HFFc6 (cell line): ENCODE results near the gene MYO3B. TPM values are rescaled to one million over a fixed set of nuclear protein-coding genes. Genes with fewer than 3 reads are reported as not detected.

ENCODE experiments used
- DNase-seq: peaks from one replicate; pipeline ENCODE4 v3.0.0-alpha.2; 2018
- H3K27ac Mint-ChIP-seq: 2 replicates; pipeline ENCODE4 v1.8.0; 2020; ENCODE audit warnings: mild to moderate bottlenecking, mixed read lengths
- H3K27me3 Mint-ChIP-seq: 2 replicates; pipeline ENCODE4 v1.8.0; 2021; ENCODE audit warnings: mild to moderate bottlenecking, moderate library complexity, mixed read lengths; ENCODE audit not compliant: insufficient read depth
- H3K36me3 Mint-ChIP-seq: 2 replicates; pipeline ENCODE4 v1.8.0; 2021; ENCODE audit warnings: low read depth, mixed read lengths
- H3K4me1 Mint-ChIP-seq: 2 replicates; pipeline ENCODE4 v1.8.0; 2020; ENCODE audit warnings: low read depth, mixed read lengths
- H3K4me3 Mint-ChIP-seq: 2 replicates; pipeline ENCODE4 v1.8.0; 2020; ENCODE audit warnings: mild to moderate bottlenecking, moderate library complexity, mixed read lengths
- H3K9me3 Mint-ChIP-seq: 2 replicates; pipeline ENCODE4 v1.8.0; 2020; ENCODE audit warnings: mild to moderate bottlenecking, mixed read lengths
- total RNA-seq, 6 experiments: library from RNA; stranded (reverse); fragmentation: NEBNext Ultra II Directional; extraction: Animal tissue kit (Norgen Biotek cat#: 25700); gene quantifications; 2 replicates in 1 of 6; 3 replicates in 5 of 6; pipeline ENCODE4 v1.2.3, GENCODE V29; 2021
- TF ChIP-seq, protein P1 (sequence below): fragments of 200-600 bp; sonication (generic); IDR thresholded peaks from 2 replicates; pipeline ENCODE4 v1.5.0; 2021; ENCODE audit warnings: antibody characterized with exemption, mild to moderate bottlenecking

MYO3B gene
- total RNA-seq, 6 experiments from 2014 or later, result not detected

DNA sequence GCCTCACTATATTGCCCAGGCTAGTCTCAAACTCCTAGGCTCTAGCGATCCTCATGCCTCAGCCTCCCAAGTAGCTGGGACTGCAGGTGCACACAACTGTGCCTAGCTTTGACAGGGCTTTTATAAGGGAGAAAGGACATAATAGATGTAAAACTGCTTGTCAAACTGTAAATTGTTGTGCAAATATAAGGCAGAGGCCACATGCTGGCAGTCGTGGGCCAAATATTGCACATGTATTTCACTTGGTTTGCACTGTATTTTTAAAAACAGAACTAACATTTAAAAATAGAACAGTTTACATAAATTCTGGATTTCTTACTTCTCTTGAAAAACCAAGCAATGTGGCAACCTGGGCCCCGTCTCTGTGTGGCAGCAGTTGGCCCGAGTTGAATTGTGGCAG, 31.2 kb upstream of the MYO3B start:
- no peaks in the 10 kb centered on the region; the same call in 1 of the 2 replicates for H3K4me1 Mint-ChIP-seq
- DNase-seq, result no peak
- H3K27ac Mint-ChIP-seq, result no peak overlapping the region
- TF ChIP-seq, protein P1, sequence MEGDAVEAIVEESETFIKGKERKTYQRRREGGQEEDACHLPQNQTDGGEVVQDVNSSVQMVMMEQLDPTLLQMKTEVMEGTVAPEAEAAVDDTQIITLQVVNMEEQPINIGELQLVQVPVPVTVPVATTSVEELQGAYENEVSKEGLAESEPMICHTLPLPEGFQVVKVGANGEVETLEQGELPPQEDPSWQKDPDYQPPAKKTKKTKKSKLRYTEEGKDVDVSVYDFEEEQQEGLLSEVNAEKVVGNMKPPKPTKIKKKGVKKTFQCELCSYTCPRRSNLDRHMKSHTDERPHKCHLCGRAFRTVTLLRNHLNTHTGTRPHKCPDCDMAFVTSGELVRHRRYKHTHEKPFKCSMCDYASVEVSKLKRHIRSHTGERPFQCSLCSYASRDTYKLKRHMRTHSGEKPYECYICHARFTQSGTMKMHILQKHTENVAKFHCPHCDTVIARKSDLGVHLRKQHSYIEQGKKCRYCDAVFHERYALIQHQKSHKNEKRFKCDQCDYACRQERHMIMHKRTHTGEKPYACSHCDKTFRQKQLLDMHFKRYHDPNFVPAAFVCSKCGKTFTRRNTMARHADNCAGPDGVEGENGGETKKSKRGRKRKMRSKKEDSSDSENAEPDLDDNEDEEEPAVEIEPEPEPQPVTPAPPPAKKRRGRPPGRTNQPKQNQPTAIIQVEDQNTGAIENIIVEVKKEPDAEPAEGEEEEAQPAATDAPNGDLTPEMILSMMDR, result no peak
- H3K27me3 Mint-ChIP-seq, result peaks cover 5% of the 10 kb centered on the region
- no peak overlapping the region for H3K4me3 Mint-ChIP-seq
- no peaks in the 10 kb centered on the region for H3K36me3 Mint-ChIP-seq
- no peaks in the 10 kb centered on the region for H3K9me3 Mint-ChIP-seq

DNA sequence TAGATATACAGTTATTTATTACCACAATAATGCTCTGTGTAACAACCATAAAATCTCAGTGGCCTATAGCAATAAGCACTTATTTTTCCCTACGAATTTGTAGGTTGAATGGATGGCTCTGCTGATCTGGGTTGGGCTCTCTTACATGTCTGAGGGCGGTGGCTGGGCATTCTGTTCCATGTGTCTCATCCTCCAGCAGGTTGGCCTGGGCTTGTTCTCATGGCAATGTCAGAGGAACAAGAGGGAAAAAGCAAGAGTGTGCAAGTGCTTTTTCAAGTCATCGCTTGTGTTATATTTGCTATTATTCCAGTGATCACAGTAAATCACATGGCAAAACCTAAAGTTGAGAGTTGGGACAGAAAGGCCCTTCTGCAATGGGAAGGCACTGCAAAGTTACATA, 30.4 kb upstream of the MYO3B start:
- TF ChIP-seq, protein P1, result no peak
- no peak for DNase-seq
- Mint-ChIP-seq H3K4me3 (no peak overlapping the region), H3K36me3 (no peaks in the 10 kb centered on the region), H3K9me3 (no peaks in the 10 kb centered on the region), H3K27ac (no peak overlapping the region), H3K4me1 (no peaks in the 10 kb centered on the region; the same call in 1 of the 2 replicates), H3K27me3 (peaks cover 5% of the 10 kb centered on the region)

DNA sequence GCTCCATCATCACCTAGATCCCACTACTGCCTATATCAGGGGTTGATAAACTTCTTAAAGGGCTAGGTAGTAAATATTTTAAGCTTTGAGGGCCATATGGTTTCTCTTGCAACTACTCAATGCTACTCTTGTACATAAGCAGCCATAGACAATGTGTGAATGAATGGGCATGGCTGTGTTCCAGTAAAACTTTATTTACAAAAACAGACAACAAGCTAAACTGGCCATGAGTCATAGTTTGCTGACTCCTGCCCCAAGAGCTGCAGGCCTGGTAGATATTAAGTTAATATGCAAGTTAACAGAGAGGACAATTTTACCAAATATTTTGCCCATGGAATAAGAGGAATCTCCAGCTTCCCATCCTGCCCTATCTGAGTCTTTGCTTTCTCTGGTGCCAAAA, 29.8 kb upstream of the MYO3B start:
- H3K9me3 Mint-ChIP-seq, result no peaks in the 10 kb centered on the region
- H3K36me3 Mint-ChIP-seq, result no peaks in the 10 kb centered on the region
- H3K4me1 Mint-ChIP-seq, result no peaks in the 10 kb centered on the region; the same call in 1 of the 2 replicates
- TF ChIP-seq, protein P1, result no peak
- H3K27ac Mint-ChIP-seq, result no peak overlapping the region
- H3K27me3 Mint-ChIP-seq, result peaks cover 5% of the 10 kb centered on the region; the same call in 1 of the 2 replicates
- DNase-seq, result no peak
- H3K4me3 Mint-ChIP-seq, result no peak overlapping the region

DNA sequence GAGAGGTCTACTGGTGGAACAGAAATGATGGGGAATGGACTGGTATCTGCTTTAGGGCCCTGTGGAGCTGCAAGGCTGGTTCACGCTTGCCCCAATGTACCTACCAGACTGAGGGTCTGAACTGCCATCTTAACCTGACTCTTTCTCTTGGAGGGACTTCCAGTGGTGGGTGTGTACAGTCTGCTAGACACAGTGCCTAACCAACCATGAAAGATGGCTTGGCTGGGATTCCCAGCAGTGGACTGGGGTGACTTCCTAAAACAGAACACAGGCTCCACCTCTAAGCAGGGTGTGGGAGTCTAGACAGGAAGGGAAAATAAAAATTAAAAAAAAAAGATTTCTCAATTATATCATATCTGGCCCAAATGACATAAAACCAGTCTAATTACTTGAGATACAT, 25.5 kb upstream of the MYO3B start:
- TF ChIP-seq, protein P1, result no peak

DNA sequence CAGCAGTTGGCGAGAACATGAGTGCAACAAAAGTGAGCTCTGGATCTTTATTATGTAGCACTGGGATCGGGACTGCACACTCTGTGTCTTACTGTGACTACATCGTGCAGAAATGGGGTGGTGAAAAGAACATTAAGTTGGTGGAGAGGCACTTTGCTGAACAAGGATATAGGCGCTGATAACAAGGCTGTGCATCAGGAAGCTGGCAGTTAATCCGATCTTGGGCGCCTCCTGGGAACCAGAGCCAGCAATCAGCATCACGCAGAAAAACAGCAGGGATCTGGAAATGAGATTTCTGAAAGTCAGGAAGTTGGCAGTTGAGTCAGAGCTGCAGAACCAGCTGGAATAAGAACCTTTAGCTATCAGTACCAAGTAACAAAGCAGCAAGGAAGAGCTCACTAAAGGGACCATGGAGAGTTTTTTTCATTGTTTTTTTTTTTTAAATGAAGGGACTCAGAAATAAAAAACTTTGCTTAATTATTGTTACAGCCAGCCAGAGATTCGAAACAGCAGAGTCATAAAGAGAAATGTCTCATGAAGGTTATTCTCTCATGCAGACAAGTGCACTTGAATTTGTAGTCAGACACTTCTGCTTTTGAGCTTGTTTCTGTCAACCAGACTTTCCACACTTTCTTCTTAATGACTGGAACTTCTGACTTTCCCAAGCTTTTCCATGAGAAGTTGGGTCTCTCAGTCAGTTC, 22.8 kb upstream of the MYO3B start:
- H3K4me1 Mint-ChIP-seq, result peaks cover 28% of the 10 kb centered on the region
- no peaks in the 10 kb centered on the region; the same call in 1 of the 2 replicates for H3K27me3 Mint-ChIP-seq
- H3K36me3 Mint-ChIP-seq, result no peaks in the 10 kb centered on the region
- peak overlapping the region; percentile 32; the same call in 1 of the 2 replicates for H3K27ac Mint-ChIP-seq
- TF ChIP-seq, protein P1, result no peak
- H3K4me3 Mint-ChIP-seq, result peak overlapping the region; percentile 70
- H3K9me3 Mint-ChIP-seq, result no peaks in the 10 kb centered on the region; the same call in 1 of the 2 replicates
- DNase-seq, result peak; percentile 22

More for the DNA sequence above, 25.5 kb upstream of the MYO3B start:
- H3K4me1 Mint-ChIP-seq, result peaks cover 28% of the 10 kb centered on the region
- H3K27me3 Mint-ChIP-seq, result no peaks in the 10 kb centered on the region; the same call in 1 of the 2 replicates
- H3K36me3 Mint-ChIP-seq, result no peaks in the 10 kb centered on the region
- H3K4me3 Mint-ChIP-seq, result no peak overlapping the region
- DNase-seq, result no peak
- H3K27ac Mint-ChIP-seq, result no peak overlapping the region
- H3K9me3 Mint-ChIP-seq, result no peaks in the 10 kb centered on the region; the same call in 1 of the 2 replicates
